Measurements from ENCODE around the gene ZDHHC4. TPM values are rescaled to one million over a fixed set of nuclear protein-coding genes. Genes with fewer than 3 reads are reported as not detected.
"Not testable (repeated sequence)": the region's sequence is repeated elsewhere in the genome, so short reads cannot be mapped to it uniquely, and the experiment has no call there.

The ZDHHC4 gene
- total RNA-seq, 1 experiment from 2014 or later, result 92.4 TPM

GRCh38 chr7:6554848-6555247, 22.4 kb upstream of the ZDHHC4 start:
- in situ Hi-C loops (cut with HindIII; ENCODE audit: low pct_unique_long_range_greater_than_20kb, low sequenced_read_pairs), result no loop called here
- DNase-seq (ENCODE audit: low read depth, low spot score), result no peak

- DNase-seq (ENCODE audit: low read depth, low spot score), result no peak
- in situ Hi-C loops (cut with HindIII; ENCODE audit: low pct_unique_long_range_greater_than_20kb, low sequenced_read_pairs), result no loop called here
Measured at GRCh38 chr7:6556196-6556595, 21.1 kb upstream of the ZDHHC4 start.

DNA sequence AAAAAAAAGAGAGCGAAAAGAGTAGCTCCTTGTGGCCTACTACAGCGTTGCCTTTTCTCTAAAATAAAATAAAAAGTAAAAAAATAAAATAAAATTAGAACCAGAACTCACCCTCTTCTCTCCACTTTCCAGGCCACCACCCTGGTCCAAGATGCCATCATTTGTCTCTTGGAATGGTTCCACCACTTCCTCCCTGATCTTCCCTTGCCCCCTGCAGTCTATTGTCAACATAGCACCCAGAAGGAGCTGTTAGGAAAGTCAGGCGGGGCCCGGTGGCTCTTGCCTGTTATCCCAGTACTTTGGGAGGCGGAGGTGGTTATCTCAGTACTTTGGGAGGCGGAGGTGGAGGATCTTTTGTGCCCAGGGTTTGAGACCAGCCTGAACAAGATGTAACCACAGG, 18.4 kb upstream of the ZDHHC4 start:
- peak; percentile 91 for DNase-seq (ENCODE audit: low read depth, low spot score)
- in situ Hi-C loops (cut with HindIII; ENCODE audit: low pct_unique_long_range_greater_than_20kb, low sequenced_read_pairs), result no loop called here

GRCh38 chr7:6559896-6560295, 17.4 kb upstream of the ZDHHC4 start:
- DNase-seq (ENCODE audit: low read depth, low spot score), result no peak
- in situ Hi-C loops (cut with HindIII; ENCODE audit: low pct_unique_long_range_greater_than_20kb, low sequenced_read_pairs), result no loop called here

- in situ Hi-C loops (cut with HindIII; ENCODE audit: low pct_unique_long_range_greater_than_20kb, low sequenced_read_pairs), result no loop called here
Measured at GRCh38 chr7:6562106-6562505, 15.1 kb upstream of the ZDHHC4 start.

DNA sequence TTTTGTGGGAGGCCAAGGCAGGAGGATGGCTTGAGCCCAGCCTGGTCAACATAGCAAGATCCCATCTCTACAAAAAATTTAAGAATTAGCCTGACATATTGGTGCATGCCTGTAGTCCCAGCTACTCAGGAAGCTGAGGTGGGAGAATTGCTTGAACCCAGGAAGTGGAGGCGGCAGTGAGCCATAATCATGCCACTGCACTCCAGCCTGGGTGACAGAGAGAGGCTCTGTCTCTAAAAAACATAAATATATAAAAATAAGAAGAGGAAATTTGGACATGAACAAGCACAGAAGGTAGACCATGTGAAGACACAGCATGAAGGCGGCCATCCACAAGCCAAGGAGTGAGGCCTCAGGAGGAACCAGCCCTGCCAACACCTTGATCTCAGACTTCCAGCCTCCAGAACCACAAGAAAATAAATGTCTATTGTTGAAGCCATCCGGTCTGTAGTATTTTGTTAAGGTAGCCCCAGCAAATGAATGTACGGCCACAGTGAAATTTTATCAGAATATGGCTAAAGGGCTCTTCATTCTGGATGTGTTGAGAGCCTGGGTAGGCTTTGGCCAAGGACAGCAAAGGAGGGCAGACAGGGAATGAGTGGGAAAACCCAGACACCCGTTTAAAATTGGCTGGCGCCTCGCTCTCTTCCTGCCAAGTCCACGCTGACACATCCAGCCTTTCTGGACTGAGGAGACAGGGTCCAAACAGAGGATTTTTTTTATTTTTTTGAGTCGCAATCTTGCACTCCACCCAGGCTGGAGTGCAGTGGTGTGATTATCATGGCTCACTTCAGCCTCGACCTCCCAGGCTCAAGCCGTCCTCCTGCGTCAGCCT, 13.1 kb upstream of the ZDHHC4 start:
- in situ Hi-C loops (cut with HindIII; ENCODE audit: low pct_unique_long_range_greater_than_20kb, low sequenced_read_pairs), result no loop called here

More at GRCh38 chr7:6562106-6562505, 15.1 kb upstream of the ZDHHC4 start:
- no peak for DNase-seq (ENCODE audit: low read depth, low spot score)

GRCh38 chr7:6565655-6566054, 11.6 kb upstream of the ZDHHC4 start:
- no peak for DNase-seq (ENCODE audit: low read depth, low spot score)
- in situ Hi-C loops (cut with HindIII; ENCODE audit: low pct_unique_long_range_greater_than_20kb, low sequenced_read_pairs), result no loop called here

More for the DNA sequence above, 13.1 kb upstream of the ZDHHC4 start:
- no peak for DNase-seq (ENCODE audit: low read depth, low spot score)

GRCh38 chr7:6567886-6568285, 9.4 kb upstream of the ZDHHC4 start:
- in situ Hi-C loops (cut with HindIII; ENCODE audit: low pct_unique_long_range_greater_than_20kb, low sequenced_read_pairs), result no loop called here
- no peak for DNase-seq (ENCODE audit: low read depth, low spot score)

DNA sequence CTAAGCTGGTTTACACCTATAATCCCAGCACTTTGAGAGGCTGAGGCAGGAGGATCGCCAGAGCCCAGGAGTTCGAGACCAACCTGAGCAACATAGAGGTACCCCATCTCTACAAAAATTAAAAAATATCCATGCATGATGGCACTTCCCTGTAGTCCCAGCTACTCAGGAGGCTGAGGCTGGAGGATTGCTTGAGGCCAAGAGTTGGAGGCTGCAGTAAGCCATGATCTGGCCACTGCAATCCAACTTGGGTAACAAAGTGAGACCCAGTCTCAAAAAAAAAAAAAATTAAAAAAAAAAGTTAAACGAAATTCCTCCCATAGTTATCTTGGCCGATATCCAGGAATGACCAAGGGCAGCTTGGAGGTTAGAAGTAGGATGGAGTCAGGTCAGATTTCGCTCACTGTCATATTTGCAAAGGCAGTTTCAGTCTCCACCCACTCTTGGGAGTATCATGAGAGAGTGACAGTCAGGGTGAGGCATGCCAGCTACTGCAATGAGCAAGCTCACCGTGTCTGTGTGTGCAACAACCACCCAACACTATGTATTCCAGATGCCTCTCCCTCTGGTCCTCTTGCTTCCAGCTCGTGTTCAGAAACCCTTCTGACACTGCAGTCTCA, 6.0 kb upstream of the ZDHHC4 start:
- in situ Hi-C loops (cut with HindIII; ENCODE audit: low pct_unique_long_range_greater_than_20kb, low sequenced_read_pairs), result no loop called here
- no peak for DNase-seq (ENCODE audit: low read depth, low spot score)

DNA sequence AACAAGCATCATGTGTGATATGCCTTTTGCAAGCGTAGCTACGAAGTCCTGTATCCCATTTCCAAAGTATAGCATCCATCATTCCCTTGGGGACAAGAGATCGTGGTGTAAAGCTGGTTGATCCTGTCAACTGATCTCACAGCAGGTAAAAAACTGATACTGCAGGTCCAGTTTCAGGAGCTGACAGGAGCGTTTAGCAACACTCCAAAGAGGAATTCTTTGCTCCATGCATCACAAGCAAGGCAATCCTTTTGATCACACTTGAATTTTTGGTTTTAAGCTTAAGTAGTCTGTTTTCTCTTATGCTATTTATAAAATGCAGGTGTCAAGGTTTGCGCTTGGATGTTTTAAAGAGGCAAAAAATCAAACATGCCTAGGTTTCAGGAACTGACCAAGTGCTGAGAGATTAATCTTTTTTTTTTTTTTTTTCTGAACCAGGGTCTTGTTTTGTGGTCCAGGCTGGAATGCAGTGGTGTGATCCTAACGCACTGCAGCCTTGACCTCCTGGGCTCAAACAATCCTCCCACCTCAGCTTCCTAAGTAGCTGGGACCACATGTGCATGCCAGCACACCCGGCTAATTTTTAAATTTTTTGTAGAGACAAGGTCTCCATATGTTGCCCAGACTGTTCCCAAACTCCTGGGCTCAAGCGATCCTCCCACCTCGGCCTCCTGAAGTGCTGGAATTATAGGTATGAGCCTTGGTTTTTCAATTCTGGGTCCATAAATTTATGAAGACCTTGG, 1.8 kb upstream of the ZDHHC4 start:
- in situ Hi-C loops (cut with HindIII; ENCODE audit: low pct_unique_long_range_greater_than_20kb, low sequenced_read_pairs), result no loop called here
- no peak for DNase-seq (ENCODE audit: low read depth, low spot score)

- in situ Hi-C loops (cut with HindIII; ENCODE audit: low pct_unique_long_range_greater_than_20kb, low sequenced_read_pairs), result no loop called here
Measured at GRCh38 chr7:6576024-6576866, 1.0 kb upstream of the ZDHHC4 start.

DNA sequence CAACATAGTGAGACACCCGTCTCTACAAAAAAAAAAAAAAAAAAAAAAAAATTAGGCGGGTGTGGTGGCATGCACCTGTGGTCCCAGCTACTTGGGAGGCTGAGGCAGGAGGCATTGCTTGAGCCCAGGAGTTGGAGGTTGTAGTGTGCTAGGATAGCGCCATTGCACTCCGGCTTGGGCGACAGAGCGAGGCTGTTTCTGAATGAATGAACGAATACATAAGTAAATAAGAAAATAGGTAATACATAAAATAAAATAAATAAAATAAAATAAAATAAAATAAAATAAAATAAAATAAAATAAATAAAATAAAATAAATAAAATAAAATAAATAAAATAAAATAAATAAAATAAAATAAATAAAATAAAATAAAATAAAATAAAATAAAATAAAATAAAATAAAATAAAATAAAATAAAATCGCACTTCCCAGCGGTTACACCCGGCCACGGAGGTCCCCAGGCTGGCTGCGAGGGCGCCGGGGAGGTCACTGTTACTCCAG, 336 bp upstream of the ZDHHC4 start:
- in situ Hi-C loops (cut with HindIII; ENCODE audit: low pct_unique_long_range_greater_than_20kb, low sequenced_read_pairs); DNase-seq (ENCODE audit: low read depth, low spot score): not testable (repeated sequence)

More at GRCh38 chr7:6576024-6576866, 1.0 kb upstream of the ZDHHC4 start:
- DNase-seq (ENCODE audit: low read depth, low spot score), result no peak

DNA sequence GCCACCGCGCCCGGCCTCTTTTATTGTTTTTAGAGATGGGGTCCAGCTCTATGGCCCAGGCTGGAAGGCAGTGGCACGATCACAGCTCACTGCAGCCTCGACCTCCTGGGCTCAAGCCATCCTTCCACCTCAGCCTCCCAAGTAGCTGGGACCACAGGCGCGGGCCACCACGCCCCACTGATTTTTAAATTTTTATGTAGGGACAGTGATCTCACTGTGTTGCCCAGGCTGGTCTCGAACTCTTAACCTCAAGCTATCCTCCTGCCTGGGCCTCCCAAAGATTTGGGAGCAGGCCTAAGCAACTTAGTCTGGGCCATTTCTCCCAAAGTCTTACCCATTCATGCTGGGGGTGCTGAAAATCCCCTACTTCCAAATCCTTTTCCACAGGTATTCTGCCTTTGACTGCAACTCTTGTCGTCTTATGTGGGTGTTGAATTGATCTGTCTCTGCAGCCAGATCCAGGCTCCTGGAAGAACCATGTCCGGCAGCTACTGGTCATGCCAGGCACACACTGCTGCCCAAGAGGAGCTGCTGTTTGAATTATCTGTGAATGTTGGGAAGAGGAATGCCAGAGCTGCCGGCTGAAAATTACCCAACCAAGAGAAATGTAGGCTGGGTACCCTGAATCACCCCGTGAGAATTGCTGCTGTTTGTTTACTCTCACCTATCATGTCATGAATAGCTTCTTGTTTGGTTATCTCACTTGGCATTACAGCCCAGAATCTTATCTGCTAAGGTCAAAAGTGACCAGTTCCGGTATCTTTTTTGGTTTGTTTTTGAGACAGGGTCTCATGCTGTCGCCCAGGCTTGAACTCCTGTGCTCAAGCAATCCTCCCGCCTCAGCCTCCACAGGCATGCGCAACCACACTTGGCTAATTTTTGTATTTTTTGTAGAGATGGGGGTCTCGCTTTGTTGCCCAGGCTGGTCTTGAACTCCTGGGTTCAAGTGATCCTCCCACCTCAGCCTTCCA, 1.1 kb downstream of the ZDHHC4 start:
- in situ Hi-C loops (cut with HindIII; ENCODE audit: low pct_unique_long_range_greater_than_20kb, low sequenced_read_pairs), result no loop called here
- DNase-seq (ENCODE audit: low read depth, low spot score), result no peak

DNA sequence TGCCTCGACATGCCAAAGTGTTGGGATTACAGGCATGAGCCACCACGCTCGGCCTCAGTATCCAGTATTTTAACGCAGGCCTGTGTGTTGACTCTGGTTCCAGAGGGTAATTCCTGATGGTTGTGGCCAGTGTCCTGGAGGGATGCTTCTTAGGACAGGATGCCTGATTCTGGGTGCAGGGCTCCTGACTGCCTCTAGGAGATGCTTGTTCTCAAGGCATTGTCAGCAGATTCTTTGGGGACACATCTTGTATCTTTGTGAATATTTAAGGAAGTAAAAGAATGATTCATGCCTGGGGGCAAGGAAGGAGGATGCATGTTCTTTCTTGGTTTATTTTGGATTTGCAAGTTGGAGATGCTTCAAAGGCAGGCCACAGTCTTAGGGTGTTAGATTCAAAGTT, 2.2 kb downstream of the ZDHHC4 start:
- no peak for DNase-seq (ENCODE audit: low read depth, low spot score)
- in situ Hi-C loops (cut with HindIII; ENCODE audit: low pct_unique_long_range_greater_than_20kb, low sequenced_read_pairs), result no loop called here

GRCh38 chr7:6585746-6586432, 8.6 kb downstream of the ZDHHC4 start:
- DNase-seq (ENCODE audit: low read depth, low spot score); in situ Hi-C loops (cut with HindIII; ENCODE audit: low pct_unique_long_range_greater_than_20kb, low sequenced_read_pairs): not testable (repeated sequence)

- in situ Hi-C loops (cut with HindIII; ENCODE audit: low pct_unique_long_range_greater_than_20kb, low sequenced_read_pairs), result no loop called here
- no peak for DNase-seq (ENCODE audit: low read depth, low spot score)
Measured at GRCh38 chr7:6588566-6588965, 11.3 kb downstream of the ZDHHC4 start.

Measured in SK-MEL-5 (cell line).